Mesendoderm (in vitro differentiated cells): ENCODE data around the gene LOXHD1.

ENCODE experiments used
- DNase-seq: peaks from one replicate; pipeline ENCODE4 v3.0.0; 2013
- H2AK5ac ChIP-seq: 2 replicates; pipeline ENCODE4 v1.6.1; 2013; ENCODE audit warnings: low read length, inconsistent platforms
- H2BK120ac ChIP-seq: 2 replicates; pipeline ENCODE4 v1.6.1; 2013; ENCODE audit warnings: low read depth, mild to moderate bottlenecking, low read length, moderate library complexity, mixed read lengths
- H2BK15ac ChIP-seq: replicated peaks from 2 replicates; pipeline ENCODE4 v1.6.1; 2013; ENCODE audit warnings: low read depth, mild to moderate bottlenecking, moderate library complexity
- H2BK5ac ChIP-seq: 2 replicates; pipeline ENCODE4 v1.6.1; 2013; ENCODE audit warnings: low read length, inconsistent platforms
- H3K18ac ChIP-seq: 2 replicates; pipeline ENCODE4 v1.6.1; 2013; ENCODE audit warnings: mild to moderate bottlenecking, low read length, mixed read lengths
- H3K23ac ChIP-seq: one replicate; pipeline ENCODE4 v1.6.1; 2013; ENCODE audit warnings: low read length
- H3K27ac ChIP-seq: 2 replicates; pipeline ENCODE4 v1.5.1; 2013; ENCODE audit warnings: low read depth, mild to moderate bottlenecking, inconsistent platforms, low read length, moderate library complexity
- H3K27me3 ChIP-seq: 2 replicates; pipeline ENCODE4 v1.6.1; 2013; ENCODE audit warnings: low read length, control low read depth, mild to moderate bottlenecking, inconsistent platforms; ENCODE audit not compliant: insufficient read depth, poor library complexity
- H3K36me3 ChIP-seq: 2 replicates; pipeline ENCODE4 v1.6.1; 2013; ENCODE audit warnings: low read length, inconsistent platforms; ENCODE audit not compliant: control insufficient read depth, insufficient read depth
- H3K4ac ChIP-seq: one replicate; pipeline ENCODE4 v1.6.1; 2013; ENCODE audit warnings: low read depth, mild to moderate bottlenecking, low read length, moderate library complexity
- H3K4me1 ChIP-seq: 2 replicates; pipeline ENCODE4 v1.6.1; 2013; ENCODE audit warnings: low read depth, low read length, inconsistent platforms; ENCODE audit not compliant: control insufficient read depth
- H3K4me2 ChIP-seq: 2 replicates; pipeline ENCODE4 v1.6.1; 2013; ENCODE audit warnings: low read length
- H3K4me3 ChIP-seq: 2 replicates; pipeline ENCODE4 v1.5.1; 2013; ENCODE audit warnings: mild to moderate bottlenecking, low read length
- H3K56ac ChIP-seq: one replicate; pipeline ENCODE4 v1.6.1; 2013; ENCODE audit warnings: low read length
- H3K79me1 ChIP-seq: 2 replicates; pipeline ENCODE4 v1.6.1; 2013; ENCODE audit warnings: low read length, inconsistent platforms
- H3K79me2 ChIP-seq: 2 replicates; pipeline ENCODE4 v1.6.1; 2013; ENCODE audit warnings: mild to moderate bottlenecking, low read length; ENCODE audit not compliant: control insufficient read depth, insufficient read depth
- H3K9ac ChIP-seq: 2 replicates; pipeline ENCODE4 v1.6.1; 2013; ENCODE audit warnings: low read length, inconsistent platforms
- H4K5ac ChIP-seq: one replicate; pipeline ENCODE4 v1.6.1; 2013; ENCODE audit warnings: low read length
- H4K8ac ChIP-seq: one replicate; pipeline ENCODE4 v1.6.1; 2013; ENCODE audit warnings: low read depth, mild to moderate bottlenecking, control low read depth, low read length, moderate library complexity
- WGBS: extraction: QIAGEN DNeasy Blood & Tissue Kit; methylation state at CpG from one replicate; pipeline ENCODE4 v1.1.7; 2013; ENCODE audit warnings: low lambda C conversion rate, missing lambda C conversion rate; ENCODE audit not compliant: insufficient coverage; ENCODE audit errors: extremely low coverage; 5-methylcytosine and 5-hydroxymethylcytosine counted together

LOXHD1 gene

GRCh38 chr18:46431522-46432171, 225.4 kb downstream of the LOXHD1 start:
- H3K23ac ChIP-seq, result no peak overlapping the region
- peak; percentile 80 for DNase-seq
- H3K56ac ChIP-seq, result peak overlapping the region; percentile 67
- no peaks in the 10 kb centered on the region for H3K27me3 ChIP-seq
- H3K4me1 ChIP-seq, result peaks cover 12% of the 10 kb centered on the region
- no peak overlapping the region for H4K8ac ChIP-seq
- H4K5ac ChIP-seq, result no peak overlapping the region
- no peak overlapping the region for H3K4ac ChIP-seq
- no peak overlapping the region for H2AK5ac ChIP-seq
- H3K9ac ChIP-seq, result peak overlapping the region; percentile 20
- no peaks in the 10 kb centered on the region for H3K79me1 ChIP-seq
- H3K79me2 ChIP-seq, result no peaks in the 10 kb centered on the region
- no peak overlapping the region for H2BK5ac ChIP-seq
- H3K18ac ChIP-seq, result no peak overlapping the region
- H2BK15ac ChIP-seq, result no peak overlapping the region
- WGBS, result no CpG with 5 or more reads among the region's 4 CpGs
- no peak overlapping the region for H2BK120ac ChIP-seq
- no peak overlapping the region for H3K27ac ChIP-seq
- H3K36me3 ChIP-seq, result no peaks in the 10 kb centered on the region
- H3K4me2 ChIP-seq, result no peak overlapping the region
- H3K4me3 ChIP-seq, result no peak overlapping the region

DNA sequence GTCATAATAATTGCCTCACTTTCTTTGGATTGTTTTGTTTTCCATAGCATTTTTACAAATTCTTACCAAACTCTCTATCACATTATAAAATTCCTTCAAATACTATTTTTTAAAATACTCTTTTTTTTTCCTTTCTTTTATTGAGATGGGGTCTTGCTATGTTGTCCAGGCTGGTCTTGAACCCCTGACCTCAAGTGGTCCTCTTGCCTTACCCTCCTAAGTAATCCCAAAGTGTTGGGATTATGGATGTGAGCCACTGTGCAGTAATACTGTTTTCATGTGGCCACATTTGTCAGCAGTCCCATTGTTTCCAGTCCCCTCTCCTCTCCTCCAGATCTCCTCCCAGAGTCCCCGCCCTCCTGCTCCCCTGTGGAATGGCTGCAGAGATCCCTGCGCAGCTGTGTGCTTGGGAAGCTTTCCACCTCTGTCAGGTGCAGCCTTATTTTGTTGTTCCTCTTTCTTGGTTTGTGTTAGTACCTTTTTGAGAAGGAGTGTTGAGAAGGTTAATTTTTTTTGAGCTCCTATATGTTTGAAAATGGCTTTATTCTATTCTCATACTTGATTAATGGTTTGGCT, 227.3 kb downstream of the LOXHD1 start:
- no peak overlapping the region for H3K18ac ChIP-seq
- no peak overlapping the region for H3K56ac ChIP-seq
- H2BK15ac ChIP-seq, result no peak overlapping the region
- H3K79me2 ChIP-seq, result no peaks in the 10 kb centered on the region
- no peak overlapping the region for H3K4me3 ChIP-seq
- H3K9ac ChIP-seq, result no peak overlapping the region
- H2BK5ac ChIP-seq, result no peak overlapping the region
- H2BK120ac ChIP-seq, result no peak overlapping the region
- no peak overlapping the region for H2AK5ac ChIP-seq
- H3K23ac ChIP-seq, result no peak overlapping the region
- no peak for DNase-seq
- no CpG with 5 or more reads among the region's 2 CpGs for WGBS
- H3K27ac ChIP-seq, result no peak overlapping the region
- H3K4me1 ChIP-seq, result peaks cover 14% of the 10 kb centered on the region
- no peaks in the 10 kb centered on the region for H3K79me1 ChIP-seq
- no peak overlapping the region for H4K8ac ChIP-seq
- H3K4me2 ChIP-seq, result no peak overlapping the region
- H4K5ac ChIP-seq, result no peak overlapping the region
- H3K36me3 ChIP-seq, result no peaks in the 10 kb centered on the region
- H3K4ac ChIP-seq, result no peak overlapping the region
- H3K27me3 ChIP-seq, result no peaks in the 10 kb centered on the region

DNA sequence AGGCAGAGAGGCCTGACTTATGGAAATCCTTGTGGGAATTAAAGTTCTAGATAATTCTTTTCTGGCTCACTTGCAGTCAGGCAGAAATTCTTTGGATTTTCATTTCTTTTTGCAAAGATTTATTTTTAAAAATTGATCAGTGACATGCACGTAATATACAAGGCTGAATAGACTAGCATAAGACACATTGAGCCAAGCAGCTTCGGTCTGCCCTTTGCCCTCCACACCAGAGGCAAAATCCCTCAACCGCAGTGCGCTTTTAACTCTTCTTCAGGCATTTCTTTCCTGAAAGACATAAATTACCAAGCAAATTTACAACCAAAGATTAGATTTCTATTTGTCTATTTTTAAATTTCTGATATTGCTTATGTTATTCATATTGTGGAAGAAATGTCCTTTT, 227.9 kb downstream of the LOXHD1 start:
- no peak for DNase-seq
- H3K18ac ChIP-seq, result no peak overlapping the region
- H3K4me2 ChIP-seq, result no peak overlapping the region
- H3K9ac ChIP-seq, result no peak overlapping the region
- H3K79me2 ChIP-seq, result no peaks in the 10 kb centered on the region
- H4K5ac ChIP-seq, result no peak overlapping the region
- no CpG with 5 or more reads among the region's 4 CpGs for WGBS
- no peak overlapping the region for H2BK120ac ChIP-seq
- no peak overlapping the region for H3K27ac ChIP-seq
- H4K8ac ChIP-seq, result no peak overlapping the region
- no peaks in the 10 kb centered on the region for H3K36me3 ChIP-seq
- no peak overlapping the region for H3K4ac ChIP-seq
- no peaks in the 10 kb centered on the region for H3K27me3 ChIP-seq
- H3K4me1 ChIP-seq, result peaks cover 16% of the 10 kb centered on the region
- no peaks in the 10 kb centered on the region for H3K79me1 ChIP-seq
- no peak overlapping the region for H2BK5ac ChIP-seq
- no peak overlapping the region for H3K4me3 ChIP-seq
- no peak overlapping the region for H2BK15ac ChIP-seq
- H2AK5ac ChIP-seq, result no peak overlapping the region
- no peak overlapping the region for H3K56ac ChIP-seq
- no peak overlapping the region for H3K23ac ChIP-seq

DNA sequence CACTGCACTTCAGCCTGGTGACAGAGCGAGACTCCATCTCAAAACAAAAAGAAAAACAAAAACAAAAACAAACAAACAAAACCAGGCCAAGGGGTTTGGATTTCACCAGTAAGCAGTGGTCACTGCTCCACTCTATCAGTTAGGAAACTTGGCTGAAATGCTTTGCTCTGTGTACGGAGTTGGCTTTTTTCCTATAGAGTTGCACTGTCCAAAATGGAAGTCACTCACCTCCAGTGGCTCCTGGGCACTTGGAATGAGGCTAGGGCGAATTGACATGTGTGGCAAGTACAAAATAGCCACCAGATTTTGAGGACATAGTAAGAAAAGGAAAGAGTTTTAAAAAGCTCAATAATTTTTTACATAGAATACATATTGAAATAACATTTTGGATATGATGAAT, 228.7 kb downstream of the LOXHD1 start:
- H3K27me3 ChIP-seq, result no peaks in the 10 kb centered on the region

DNA sequence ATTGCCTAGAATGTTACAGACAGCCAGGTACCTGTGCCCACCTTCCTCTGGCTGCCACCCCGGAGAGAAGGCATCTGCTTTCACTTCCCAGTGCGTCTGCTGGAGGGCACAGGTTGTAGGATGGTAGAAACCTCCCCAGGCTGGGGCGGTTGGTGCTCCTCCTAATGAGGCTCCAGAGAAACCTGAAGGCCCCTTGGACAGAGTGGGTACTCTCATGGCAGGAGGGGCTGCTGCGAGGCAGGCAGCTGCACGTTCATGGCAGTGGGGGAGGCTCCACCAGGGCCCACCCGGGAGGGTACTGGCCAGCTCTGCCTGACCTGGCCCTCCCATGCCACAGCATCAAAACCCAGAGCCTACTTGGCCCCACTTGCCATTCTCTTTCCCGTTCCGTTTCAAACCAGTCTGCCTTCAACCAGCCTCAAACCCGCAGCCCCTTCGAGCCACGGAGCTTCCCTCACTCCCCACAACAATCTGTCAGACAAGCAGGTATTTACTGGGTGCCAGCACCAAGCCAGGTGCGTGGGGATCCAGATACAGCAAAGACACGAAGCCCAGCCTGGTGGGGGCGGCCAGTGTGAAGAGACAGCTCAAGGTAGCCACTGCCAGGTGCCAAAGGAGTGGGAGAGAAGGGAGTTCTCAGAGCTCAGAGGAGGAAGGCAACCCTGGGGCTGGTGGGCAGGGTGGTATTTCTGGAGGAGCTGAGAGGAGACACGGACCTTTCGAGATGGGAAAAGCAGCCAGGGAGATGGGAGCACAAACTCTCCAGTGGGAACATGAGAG, 229.6 kb downstream of the LOXHD1 start:
- Histone ChIP-seq H3K18ac (no peak overlapping the region), H2BK120ac (no peak overlapping the region), H4K5ac (no peak overlapping the region), H3K27ac (no peak overlapping the region), H3K4me2 (no peak overlapping the region), H4K8ac (no peak overlapping the region), H3K79me2 (no peaks in the 10 kb centered on the region), H3K23ac (no peak overlapping the region), H2AK5ac (no peak overlapping the region), H3K56ac (no peak overlapping the region), H3K27me3 (no peaks in the 10 kb centered on the region), H3K79me1 (no peaks in the 10 kb centered on the region), H3K9ac (no peak overlapping the region), H3K4me3 (no peak overlapping the region), H3K4ac (no peak overlapping the region), H2BK5ac (no peak overlapping the region), H2BK15ac (no peak overlapping the region), H3K36me3 (no peaks in the 10 kb centered on the region), H3K4me1 (peaks cover 12% of the 10 kb centered on the region)
- DNase-seq, result no peak
- WGBS, result no CpG with 5 or more reads among the region's 16 CpGs

More for the DNA sequence above, 228.7 kb downstream of the LOXHD1 start:
- H3K9ac ChIP-seq, result no peak overlapping the region
- peaks cover 14% of the 10 kb centered on the region for H3K4me1 ChIP-seq
- H3K27ac ChIP-seq, result no peak overlapping the region
- H3K4ac ChIP-seq, result no peak overlapping the region
- no peak overlapping the region for H4K8ac ChIP-seq
- H3K4me3 ChIP-seq, result no peak overlapping the region
- H2BK120ac ChIP-seq, result no peak overlapping the region
- WGBS, result no CpG with 5 or more reads among the region's 3 CpGs
- H3K36me3 ChIP-seq, result no peaks in the 10 kb centered on the region
- no peak overlapping the region for H3K4me2 ChIP-seq
- DNase-seq, result no peak
- no peak overlapping the region for H3K18ac ChIP-seq
- no peak overlapping the region for H4K5ac ChIP-seq
- no peak overlapping the region for H2BK15ac ChIP-seq
- H3K79me2 ChIP-seq, result no peaks in the 10 kb centered on the region
- H2BK5ac ChIP-seq, result no peak overlapping the region
- no peaks in the 10 kb centered on the region for H3K79me1 ChIP-seq
- no peak overlapping the region for H3K56ac ChIP-seq
- no peak overlapping the region for H3K23ac ChIP-seq
- H2AK5ac ChIP-seq, result no peak overlapping the region
